HCT116 (cell line): ENCODE results near the gene STRADA. TPM values are rescaled to one million over a fixed set of nuclear protein-coding genes. Genes with fewer than 3 reads are reported as not detected.

Source experiments
- ATAC-seq: fragments of 200-7000 bp; cut with Tn5 transposase; 2 replicates; pipeline ENCODE4 v1.9.1; 2020; ENCODE audit warnings: mild to moderate bottlenecking, moderate library complexity
- BruUV-seq: library from RNA; stranded (reverse); fragments of 400-500 nt; replicated peaks from 2 replicates; lab custom pipeline; 2021; lab: Mats Ljungman, UMichigan
- CTCF ChIA-PET: fragments of 300-600 bp; sonication (Branson Sonifier 250); formaldehyde crosslinking; loops from one replicate; lab custom pipeline; 2021; ENCODE audit warnings: antibody characterized with exemption; lab: Charles Lee
- POLR2A ChIA-PET: fragments of 300-600, 350-600 bp; sonication (Branson Sonifier 250); formaldehyde crosslinking; loops from one replicate; lab custom pipeline; 2021; ENCODE audit warnings: antibody characterized with exemption; lab: Charles Lee
- RAD21 ChIA-PET, 2 experiments: fragments of 300-600 bp; sonication (Branson Sonifier 250); formaldehyde crosslinking; loops; one replicate each; lab custom pipeline; 2023; ENCODE audit warnings: low total read pairs in 2 of 2; ENCODE audit not compliant: uncharacterized antibody in 2 of 2, unreplicated experiment in 2 of 2, low non-redundant PET in 1 of 2; lab: Charles Lee
- DNase-seq: peaks from one replicate; pipeline ENCODE4 v3.0.0-alpha.2; 2010; ENCODE audit warnings: low read depth, low spot score
- H2AFZ ChIP-seq: fragments of 200-600 bp; shearing (Covaris generic), sonication (generic); 2 replicates; pipeline ENCODE4 v1.6.1; 2017; ENCODE audit warnings: low read depth, mixed run types, mixed read lengths, antibody characterized with exemption, low read length; ENCODE audit not compliant: poor library complexity, severe bottlenecking
- H3K27ac ChIP-seq: 2 replicates; pipeline ENCODE4 v1.5.1; 2012; ENCODE audit warnings: low read depth, low read length
- H3K27me3 ChIP-seq: fragments of 200-600 bp; sonication (generic); 2 replicates; pipeline ENCODE4 v1.6.1; 2016; ENCODE audit warnings: mixed run types, low read length, mixed read lengths; ENCODE audit not compliant: insufficient read depth
- H3K36me3 ChIP-seq, 2 experiments: fragments of 200-500 bp in 1 of 2; fragments of 200-600 bp in 1 of 2; sonication (Bioruptor generic) in 1 of 2; sonication (generic) in 1 of 2; 2 replicates each; pipeline versions ENCODE4 v1.5.1 to v1.6.1; 2014 to 2016; ENCODE audit warnings: low read length in 2 of 2, inconsistent platforms in 1 of 2, mixed read lengths in 1 of 2, mixed run types in 1 of 2; ENCODE audit not compliant: insufficient read depth in 2 of 2, control insufficient read depth in 1 of 2
- H3K4me1 ChIP-seq, 2 experiments: fragments of 200-600 bp in 1 of 2; sonication (generic) in 1 of 2; 2 replicates each; pipeline versions ENCODE4 v1.5.1 to v1.6.1; 2012 to 2017; ENCODE audit warnings: low read length in 2 of 2, inconsistent platforms in 1 of 2, mild to moderate bottlenecking in 1 of 2, mixed read lengths in 1 of 2, mixed run types in 1 of 2, moderate library complexity in 1 of 2; ENCODE audit not compliant: insufficient read depth in 2 of 2, control insufficient read depth in 1 of 2
- H3K4me2 ChIP-seq: fragments of 200-600 bp; sonication (generic); 2 replicates; pipeline ENCODE4 v1.6.1; 2017; ENCODE audit warnings: mixed run types, low read length, mixed read lengths
- H3K4me3 ChIP-seq, 2 experiments: fragments of 200-600 bp in 1 of 2; sonication (generic) in 1 of 2; replicated peaks in 1 of 2; 2 replicates each; pipeline ENCODE4 v1.5.1; 2011 to 2016; ENCODE audit warnings: low read length in 2 of 2, control low read depth in 1 of 2, low read depth in 1 of 2, mild to moderate bottlenecking in 1 of 2, mixed read lengths in 1 of 2, mixed run types in 1 of 2
- H3K79me2 ChIP-seq: fragments of 200-600 bp; sonication (generic); 2 replicates; pipeline ENCODE4 v1.6.1; 2017; ENCODE audit warnings: mild to moderate bottlenecking, mixed run types, low read length, moderate library complexity, mixed read lengths; ENCODE audit not compliant: insufficient read depth
- H3K9ac ChIP-seq: fragments of 200-600 bp; sonication (generic); 2 replicates; pipeline ENCODE4 v1.6.1; 2016; ENCODE audit warnings: low read length, mixed read lengths
- H3K9me2 ChIP-seq: fragments of 200-600 bp; sonication (generic), shearing (Covaris generic); 2 replicates; pipeline ENCODE4 v1.6.1; 2017; ENCODE audit warnings: mixed run types, mild to moderate bottlenecking, moderate library complexity; ENCODE audit not compliant: insufficient read depth
- H3K9me3 ChIP-seq, 2 experiments: fragments of 200-500 bp in 1 of 2; fragments of 200-600 bp in 1 of 2; sonication (Bioruptor generic) in 1 of 2; sonication (generic) in 1 of 2; 2 replicates each; pipeline ENCODE4 v1.6.1; 2014 to 2017; ENCODE audit warnings: low read length in 2 of 2, mixed read lengths in 2 of 2, inconsistent platforms in 1 of 2, low read depth in 1 of 2, mild to moderate bottlenecking in 1 of 2, mixed run types in 1 of 2, moderate library complexity in 1 of 2; ENCODE audit not compliant: control insufficient read depth in 1 of 2, insufficient read depth in 1 of 2
- H4K20me1 ChIP-seq: fragments of 200-600 bp; sonication (generic), shearing (Covaris generic); 2 replicates; pipeline ENCODE4 v1.6.1; 2017; ENCODE audit warnings: mixed run types, mild to moderate bottlenecking, moderate library complexity; ENCODE audit not compliant: insufficient read depth
- CEBPB ChIP-seq: IDR thresholded peaks from 2 replicates; pipeline ENCODE4 v1.6.1; 2012; ENCODE audit warnings: low read depth
- EGR1 ChIP-seq: IDR thresholded peaks from 2 replicates; pipeline ENCODE4 v1.6.1; 2012; ENCODE audit warnings: low read depth
- EZH2 ChIP-seq: fragments of 200-600 bp; sonication (generic); IDR thresholded peaks from 2 replicates; pipeline ENCODE4 v1.6.1; 2017; ENCODE audit warnings: antibody characterized with exemption, mixed run types
- POLR2AphosphoS5 ChIP-seq: IDR thresholded peaks from 2 replicates; pipeline ENCODE4 v1.6.1; 2011; ENCODE audit warnings: mild to moderate bottlenecking, low read depth, low read length, moderate library complexity
- RAD21 ChIP-seq: IDR thresholded peaks from 2 replicates; pipeline ENCODE4 v1.6.1; 2012; ENCODE audit warnings: low read depth, mild to moderate bottlenecking
- SRF ChIP-seq: IDR thresholded peaks from 2 replicates; pipeline ENCODE4 v1.6.1; 2012; ENCODE audit warnings: low read depth
- YY1 ChIP-seq: IDR thresholded peaks from 2 replicates; pipeline ENCODE4 v1.6.1; 2011; ENCODE audit warnings: low read length, low read depth, moderate library complexity, mild to moderate bottlenecking; ENCODE audit not compliant: insufficient replicate concordance; ENCODE audit errors: extremely low read depth
- ZFX ChIP-seq: fragments of 450-650 bp; IDR thresholded peaks from 2 replicates; pipeline ENCODE4 v1.6.1; 2017
- ZNF274 ChIP-seq: fragments of 200-500 bp; sonication (Bioruptor generic); IDR thresholded peaks from 2 replicates; pipeline ENCODE4 v1.6.1; 2014; ENCODE audit warnings: mild to moderate bottlenecking, low read depth, low read length, inconsistent platforms
- intact Hi-C: fragments of 100-400 bp; cut with micrococcal nuclease; formaldehyde crosslinking; loops from 2 replicates; pipeline ENCODE4 v1.10.0; 2022
- total RNA-seq: library from RNA; stranded (reverse); gene quantifications from one replicate; pipeline ENCODE4 v1.2.1, GENCODE V29; 2021; ENCODE audit not compliant: unreplicated experiment
- TF ChIP-seq, protein P1 (sequence below), 3 experiments: fragments of 200-600 bp in 1 of 3; sonication (generic) in 1 of 3; IDR thresholded peaks in 2 of 3; conservative IDR thresholded peaks in 1 of 3; 2 replicates each; pipeline ENCODE4 v1.5.1; 2012 to 2017; ENCODE audit warnings: low read depth in 2 of 3, low read length in 2 of 3, antibody characterized with exemption in 1 of 3, borderline replicate concordance in 1 of 3, control low read depth in 1 of 3, mild to moderate bottlenecking in 1 of 3, mixed read lengths in 1 of 3, mixed run types in 1 of 3, moderate library complexity in 1 of 3; ENCODE audit not compliant: insufficient read depth in 1 of 3
- TF ChIP-seq, protein P2 (sequence below): IDR thresholded peaks from 2 replicates; pipeline ENCODE4 v1.6.1; 2012
- TF ChIP-seq, protein P3 (sequence below): IDR thresholded peaks from 2 replicates; pipeline ENCODE4 v1.6.1; 2011; ENCODE audit warnings: mild to moderate bottlenecking, low read length, moderate library complexity; ENCODE audit not compliant: insufficient replicate concordance; ENCODE audit errors: extremely low read depth
- TF ChIP-seq, protein P4 (sequence below): IDR thresholded peaks from 2 replicates; pipeline ENCODE4 v1.6.1; 2012; ENCODE audit warnings: low read depth

The STRADA gene
- total RNA-seq, 1 experiment from 2014 or later = 38.0 TPM

DNA sequence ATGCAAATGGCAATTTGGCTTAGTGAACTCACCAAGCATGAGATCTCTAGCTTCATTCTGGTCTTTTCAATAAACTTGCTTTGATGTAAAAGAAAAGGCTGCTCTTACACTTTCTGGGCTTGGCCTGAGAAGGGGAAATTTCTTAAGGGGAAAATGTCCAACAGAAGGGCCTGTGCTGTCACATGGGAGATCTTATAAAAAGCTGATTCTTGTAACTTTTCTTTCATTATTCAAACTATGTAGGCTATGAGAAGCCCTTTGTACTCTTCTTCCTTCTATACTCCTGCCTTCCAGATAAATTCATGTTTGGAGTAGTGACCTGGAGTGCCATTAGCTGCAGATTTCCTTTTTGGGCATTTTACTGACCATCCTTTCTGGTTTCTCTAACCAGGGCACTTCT, 58.6 kb downstream of the STRADA start:
- H3K9ac ChIP-seq = no peak overlapping the region
- no peak overlapping the region for H3K4me2 ChIP-seq
- H3K27ac ChIP-seq = no peak overlapping the region
- H2AFZ ChIP-seq = no peak overlapping the region
- no peaks in the 10 kb centered on the region for H3K9me2 ChIP-seq
- POLR2A ChIA-PET = no interaction called here
- RAD21 ChIA-PET = no interaction called here
- no peaks in the 10 kb centered on the region for H3K27me3 ChIP-seq
- DNase-seq (no peak), ATAC-seq (no peak)
- H3K4me3 ChIP-seq = no peak overlapping the region
- H4K20me1 ChIP-seq = no peaks in the 10 kb centered on the region
- CTCF ChIA-PET = interaction anchor here (1.2 kb wide), 1 partner anchor 257 kb away, joined by 4 read pairs; no protein-coding TSS in a partner anchor
- no peaks in the 10 kb centered on the region for H3K9me3 ChIP-seq
- TF ChIP-seq ZFX (no peak), ZNF274 (no peak), RAD21 (no peak), EGR1 (no peak)
- no TSS peak for BruUV-seq
- no peaks in the 10 kb centered on the region for H3K36me3 ChIP-seq
- no peaks in the 10 kb centered on the region for H3K79me2 ChIP-seq
- intact Hi-C loops = no loop called here
- no peaks in the 10 kb centered on the region for H3K4me1 ChIP-seq

DNA sequence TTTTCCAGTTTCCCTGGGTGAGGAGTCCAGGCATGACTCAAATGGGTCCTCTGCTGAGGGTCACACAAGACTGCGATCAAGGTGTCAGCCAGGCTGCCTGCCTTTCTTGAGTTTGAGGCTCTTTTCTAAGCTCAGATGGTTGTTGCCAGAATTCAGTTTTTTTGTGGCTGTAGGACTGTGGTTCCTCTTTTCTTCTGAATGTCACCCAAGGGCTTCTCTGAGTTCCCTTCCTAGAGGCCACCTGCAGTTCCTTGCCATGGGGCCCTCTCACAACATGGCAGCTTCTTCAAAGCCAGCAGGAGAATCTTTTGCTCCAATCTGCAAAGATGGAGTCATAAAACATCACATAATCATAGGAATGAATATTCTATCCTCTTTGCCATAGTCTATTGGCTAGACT, 59.2 kb downstream of the STRADA start:
- no peaks in the 10 kb centered on the region for H4K20me1 ChIP-seq
- DNase-seq = no peak
- RAD21 ChIA-PET = no interaction called here
- H3K27ac ChIP-seq = no peak overlapping the region
- no peak overlapping the region for H3K9ac ChIP-seq
- CTCF ChIA-PET = interaction anchor here (1.2 to 1.5 kb wide), 2 partner anchors 16 to 257 kb away, joined by 3 to 4 read pairs; no protein-coding TSS in a partner anchor
- no TSS peak for BruUV-seq
- no peaks in the 10 kb centered on the region for H3K9me2 ChIP-seq
- no peak overlapping the region for H3K4me3 ChIP-seq
- H3K9me3 ChIP-seq = no peaks in the 10 kb centered on the region
- no peaks in the 10 kb centered on the region for H3K36me3 ChIP-seq
- no peak for ATAC-seq
- H2AFZ ChIP-seq = no peak overlapping the region
- H3K4me2 ChIP-seq = no peak overlapping the region
- POLR2A ChIA-PET = no interaction called here
- intact Hi-C loops = no loop called here
- no peaks in the 10 kb centered on the region for H3K4me1 ChIP-seq
- H3K79me2 ChIP-seq = no peaks in the 10 kb centered on the region
- H3K27me3 ChIP-seq = no peaks in the 10 kb centered on the region
- TF ChIP-seq CEBPB = no peak
- TF ChIP-seq SRF = no peak
- TF ChIP-seq, protein P1, sequence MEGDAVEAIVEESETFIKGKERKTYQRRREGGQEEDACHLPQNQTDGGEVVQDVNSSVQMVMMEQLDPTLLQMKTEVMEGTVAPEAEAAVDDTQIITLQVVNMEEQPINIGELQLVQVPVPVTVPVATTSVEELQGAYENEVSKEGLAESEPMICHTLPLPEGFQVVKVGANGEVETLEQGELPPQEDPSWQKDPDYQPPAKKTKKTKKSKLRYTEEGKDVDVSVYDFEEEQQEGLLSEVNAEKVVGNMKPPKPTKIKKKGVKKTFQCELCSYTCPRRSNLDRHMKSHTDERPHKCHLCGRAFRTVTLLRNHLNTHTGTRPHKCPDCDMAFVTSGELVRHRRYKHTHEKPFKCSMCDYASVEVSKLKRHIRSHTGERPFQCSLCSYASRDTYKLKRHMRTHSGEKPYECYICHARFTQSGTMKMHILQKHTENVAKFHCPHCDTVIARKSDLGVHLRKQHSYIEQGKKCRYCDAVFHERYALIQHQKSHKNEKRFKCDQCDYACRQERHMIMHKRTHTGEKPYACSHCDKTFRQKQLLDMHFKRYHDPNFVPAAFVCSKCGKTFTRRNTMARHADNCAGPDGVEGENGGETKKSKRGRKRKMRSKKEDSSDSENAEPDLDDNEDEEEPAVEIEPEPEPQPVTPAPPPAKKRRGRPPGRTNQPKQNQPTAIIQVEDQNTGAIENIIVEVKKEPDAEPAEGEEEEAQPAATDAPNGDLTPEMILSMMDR (IDR thresholded peaks at IDR 0.05 in 2 of 3, conservative IDR thresholded peaks at IDR 0.05 in 1 of 3; ENCODE audit: borderline replicate concordance in 1 of 3, insufficient read depth in 1 of 3, low read depth in 2 of 3, low read length in 2 of 3) = no peak
- TF ChIP-seq POLR2AphosphoS5 = no peak
- no peak for TF ChIP-seq ZNF274
- TF ChIP-seq, protein P2, sequence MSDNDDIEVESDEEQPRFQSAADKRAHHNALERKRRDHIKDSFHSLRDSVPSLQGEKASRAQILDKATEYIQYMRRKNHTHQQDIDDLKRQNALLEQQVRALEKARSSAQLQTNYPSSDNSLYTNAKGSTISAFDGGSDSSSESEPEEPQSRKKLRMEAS = no peak
- TF ChIP-seq, protein P3, sequence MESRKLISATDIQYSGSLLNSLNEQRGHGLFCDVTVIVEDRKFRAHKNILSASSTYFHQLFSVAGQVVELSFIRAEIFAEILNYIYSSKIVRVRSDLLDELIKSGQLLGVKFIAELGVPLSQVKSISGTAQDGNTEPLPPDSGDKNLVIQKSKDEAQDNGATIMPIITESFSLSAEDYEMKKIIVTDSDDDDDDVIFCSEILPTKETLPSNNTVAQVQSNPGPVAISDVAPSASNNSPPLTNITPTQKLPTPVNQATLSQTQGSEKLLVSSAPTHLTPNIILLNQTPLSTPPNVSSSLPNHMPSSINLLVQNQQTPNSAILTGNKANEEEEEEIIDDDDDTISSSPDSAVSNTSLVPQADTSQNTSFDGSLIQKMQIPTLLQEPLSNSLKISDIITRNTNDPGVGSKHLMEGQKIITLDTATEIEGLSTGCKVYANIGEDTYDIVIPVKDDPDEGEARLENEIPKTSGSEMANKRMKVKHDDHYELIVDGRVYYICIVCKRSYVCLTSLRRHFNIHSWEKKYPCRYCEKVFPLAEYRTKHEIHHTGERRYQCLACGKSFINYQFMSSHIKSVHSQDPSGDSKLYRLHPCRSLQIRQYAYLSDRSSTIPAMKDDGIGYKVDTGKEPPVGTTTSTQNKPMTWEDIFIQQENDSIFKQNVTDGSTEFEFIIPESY = no peak
- no peak for TF ChIP-seq YY1
- TF ChIP-seq, protein P4, sequence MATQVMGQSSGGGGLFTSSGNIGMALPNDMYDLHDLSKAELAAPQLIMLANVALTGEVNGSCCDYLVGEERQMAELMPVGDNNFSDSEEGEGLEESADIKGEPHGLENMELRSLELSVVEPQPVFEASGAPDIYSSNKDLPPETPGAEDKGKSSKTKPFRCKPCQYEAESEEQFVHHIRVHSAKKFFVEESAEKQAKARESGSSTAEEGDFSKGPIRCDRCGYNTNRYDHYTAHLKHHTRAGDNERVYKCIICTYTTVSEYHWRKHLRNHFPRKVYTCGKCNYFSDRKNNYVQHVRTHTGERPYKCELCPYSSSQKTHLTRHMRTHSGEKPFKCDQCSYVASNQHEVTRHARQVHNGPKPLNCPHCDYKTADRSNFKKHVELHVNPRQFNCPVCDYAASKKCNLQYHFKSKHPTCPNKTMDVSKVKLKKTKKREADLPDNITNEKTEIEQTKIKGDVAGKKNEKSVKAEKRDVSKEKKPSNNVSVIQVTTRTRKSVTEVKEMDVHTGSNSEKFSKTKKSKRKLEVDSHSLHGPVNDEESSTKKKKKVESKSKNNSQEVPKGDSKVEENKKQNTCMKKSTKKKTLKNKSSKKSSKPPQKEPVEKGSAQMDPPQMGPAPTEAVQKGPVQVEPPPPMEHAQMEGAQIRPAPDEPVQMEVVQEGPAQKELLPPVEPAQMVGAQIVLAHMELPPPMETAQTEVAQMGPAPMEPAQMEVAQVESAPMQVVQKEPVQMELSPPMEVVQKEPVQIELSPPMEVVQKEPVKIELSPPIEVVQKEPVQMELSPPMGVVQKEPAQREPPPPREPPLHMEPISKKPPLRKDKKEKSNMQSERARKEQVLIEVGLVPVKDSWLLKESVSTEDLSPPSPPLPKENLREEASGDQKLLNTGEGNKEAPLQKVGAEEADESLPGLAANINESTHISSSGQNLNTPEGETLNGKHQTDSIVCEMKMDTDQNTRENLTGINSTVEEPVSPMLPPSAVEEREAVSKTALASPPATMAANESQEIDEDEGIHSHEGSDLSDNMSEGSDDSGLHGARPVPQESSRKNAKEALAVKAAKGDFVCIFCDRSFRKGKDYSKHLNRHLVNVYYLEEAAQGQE = no peak
- TF ChIP-seq EZH2 = no peak
